ENCODE data around the gene ZDHHC6.
"Not testable (repeated sequence)": the region's sequence is repeated elsewhere in the genome, so short reads cannot be mapped to it uniquely, and the experiment has no call there.

Gene ZDHHC6

DNA sequence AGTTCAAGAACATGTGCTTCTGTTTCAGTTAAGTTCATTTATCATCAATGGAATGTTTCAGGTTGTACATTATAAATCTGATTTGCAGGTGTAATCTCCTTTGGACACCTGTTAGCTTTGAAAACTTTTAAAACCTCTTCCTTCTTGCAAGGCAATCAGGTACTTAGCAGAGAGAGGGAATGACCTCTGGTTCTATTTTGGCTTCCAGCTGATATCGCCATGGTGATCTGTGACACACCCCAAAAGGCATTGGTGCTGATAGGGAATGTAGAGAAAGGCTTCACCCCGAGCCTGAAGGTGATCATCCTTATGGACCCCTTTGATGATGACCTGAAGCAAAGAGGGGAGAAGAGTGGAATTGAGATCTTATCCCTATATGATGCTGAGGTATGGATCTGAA is 37.4 kb downstream of the ZDHHC6 start:
- TF ChIP-seq, protein P1, sequence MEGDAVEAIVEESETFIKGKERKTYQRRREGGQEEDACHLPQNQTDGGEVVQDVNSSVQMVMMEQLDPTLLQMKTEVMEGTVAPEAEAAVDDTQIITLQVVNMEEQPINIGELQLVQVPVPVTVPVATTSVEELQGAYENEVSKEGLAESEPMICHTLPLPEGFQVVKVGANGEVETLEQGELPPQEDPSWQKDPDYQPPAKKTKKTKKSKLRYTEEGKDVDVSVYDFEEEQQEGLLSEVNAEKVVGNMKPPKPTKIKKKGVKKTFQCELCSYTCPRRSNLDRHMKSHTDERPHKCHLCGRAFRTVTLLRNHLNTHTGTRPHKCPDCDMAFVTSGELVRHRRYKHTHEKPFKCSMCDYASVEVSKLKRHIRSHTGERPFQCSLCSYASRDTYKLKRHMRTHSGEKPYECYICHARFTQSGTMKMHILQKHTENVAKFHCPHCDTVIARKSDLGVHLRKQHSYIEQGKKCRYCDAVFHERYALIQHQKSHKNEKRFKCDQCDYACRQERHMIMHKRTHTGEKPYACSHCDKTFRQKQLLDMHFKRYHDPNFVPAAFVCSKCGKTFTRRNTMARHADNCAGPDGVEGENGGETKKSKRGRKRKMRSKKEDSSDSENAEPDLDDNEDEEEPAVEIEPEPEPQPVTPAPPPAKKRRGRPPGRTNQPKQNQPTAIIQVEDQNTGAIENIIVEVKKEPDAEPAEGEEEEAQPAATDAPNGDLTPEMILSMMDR (IDR thresholded peaks at IDR 0.05; ENCODE audit: insufficient read depth, low read depth, low read length, missing control alignments) = no peak
- H3K4me3 ChIP-seq (ENCODE audit: low read length) = no peak overlapping the region
- no peak for DNase-seq (ENCODE audit: low read depth)

DNA sequence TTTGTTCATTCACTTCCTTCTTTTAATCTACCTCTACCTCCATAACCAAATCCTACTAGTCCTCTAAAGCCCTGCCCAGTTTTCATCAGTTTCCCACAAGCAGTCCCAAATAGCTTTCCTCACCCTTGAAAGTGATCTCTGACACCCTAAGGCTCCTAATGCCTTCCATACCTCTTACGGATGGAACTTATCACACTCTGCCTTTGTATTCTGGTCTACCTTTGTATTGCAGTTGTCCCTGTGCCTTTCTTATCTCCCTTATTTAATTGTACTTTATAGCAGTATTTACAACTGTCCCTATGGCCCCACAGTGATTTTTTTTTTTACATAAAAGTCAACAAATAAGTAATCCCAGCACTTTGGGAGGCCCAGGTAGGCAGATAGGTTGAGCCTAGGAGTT is 39.0 kb downstream of the ZDHHC6 start:
- TF ChIP-seq, protein P1 (IDR thresholded peaks at IDR 0.05; ENCODE audit: insufficient read depth, low read depth, low read length, missing control alignments) = no peak
- DNase-seq (ENCODE audit: low read depth) = no peak
- no peak overlapping the region for H3K4me3 ChIP-seq (ENCODE audit: low read length)

DNA sequence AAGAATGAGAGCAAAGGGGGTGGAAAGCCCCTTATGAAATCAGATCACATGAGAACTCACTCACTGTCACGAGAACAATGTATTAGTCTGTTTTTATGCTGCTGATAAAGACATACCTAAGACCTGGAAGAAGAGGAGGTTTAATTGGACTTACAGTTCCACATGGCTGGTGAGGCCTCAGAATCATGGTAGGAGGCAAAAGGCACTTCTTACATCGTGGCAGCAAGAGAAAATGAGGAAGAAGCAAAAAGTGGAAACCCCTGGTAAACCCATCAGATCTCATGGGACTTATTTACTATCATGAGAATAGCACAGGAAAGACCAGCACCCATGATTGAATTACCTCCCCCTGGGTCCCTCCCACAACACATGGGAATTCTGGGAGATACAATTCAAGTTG is 39.9 kb downstream of the ZDHHC6 start:
- not testable (repeated sequence) for DNase-seq (ENCODE audit: low read depth); H3K4me3 ChIP-seq (ENCODE audit: low read length)

DNA sequence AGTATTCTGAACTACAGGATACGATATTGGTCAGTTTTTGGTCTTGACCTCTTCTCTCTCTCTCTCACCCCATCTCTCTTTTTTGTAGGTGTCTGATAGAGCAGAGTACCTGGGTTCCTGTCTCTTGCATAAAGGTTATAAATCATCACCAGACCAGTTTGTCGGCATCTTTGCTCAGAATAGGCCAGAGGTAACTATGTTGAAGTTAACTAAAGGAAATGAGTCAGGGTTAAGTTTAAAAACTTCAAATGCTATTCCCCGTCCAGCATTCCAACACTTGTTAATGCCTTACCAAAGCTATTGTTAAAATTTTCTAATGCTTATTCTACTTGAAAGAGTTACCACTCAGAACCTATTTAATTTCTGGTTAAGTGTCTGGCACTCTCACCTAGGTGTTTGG is 42.1 kb downstream of the ZDHHC6 start:
- H3K4me3 ChIP-seq (ENCODE audit: low read length) = no peak overlapping the region
- TF ChIP-seq, protein P1 (IDR thresholded peaks at IDR 0.05; ENCODE audit: insufficient read depth, low read depth, low read length, missing control alignments) = no peak
- DNase-seq (ENCODE audit: low read depth) = peak; percentile 80

DNA sequence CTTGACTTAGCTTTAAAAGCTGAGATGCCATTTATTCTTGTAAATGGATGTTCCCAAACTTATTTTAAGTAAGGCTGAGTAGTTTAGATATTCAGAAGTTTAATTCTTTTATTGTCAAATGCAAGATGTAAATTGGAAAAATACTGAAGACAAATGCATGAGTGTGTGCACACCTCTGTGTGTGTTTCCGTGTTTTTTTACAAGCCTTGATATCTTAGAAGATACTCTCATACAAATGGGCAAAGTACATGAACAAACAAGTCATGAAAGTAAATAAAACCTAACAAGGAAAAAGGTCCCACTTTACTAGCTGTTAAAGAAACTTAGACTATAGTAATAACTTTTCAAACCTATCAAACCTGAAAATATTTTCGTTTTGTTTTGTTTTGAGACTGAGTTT is 43.8 kb downstream of the ZDHHC6 start:
- H3K4me3 ChIP-seq (ENCODE audit: low read length) = no peak overlapping the region
- DNase-seq (ENCODE audit: low read depth) = no peak
- TF ChIP-seq, protein P1 (IDR thresholded peaks at IDR 0.05; ENCODE audit: insufficient read depth, low read depth, low read length, missing control alignments) = no peak

DNA sequence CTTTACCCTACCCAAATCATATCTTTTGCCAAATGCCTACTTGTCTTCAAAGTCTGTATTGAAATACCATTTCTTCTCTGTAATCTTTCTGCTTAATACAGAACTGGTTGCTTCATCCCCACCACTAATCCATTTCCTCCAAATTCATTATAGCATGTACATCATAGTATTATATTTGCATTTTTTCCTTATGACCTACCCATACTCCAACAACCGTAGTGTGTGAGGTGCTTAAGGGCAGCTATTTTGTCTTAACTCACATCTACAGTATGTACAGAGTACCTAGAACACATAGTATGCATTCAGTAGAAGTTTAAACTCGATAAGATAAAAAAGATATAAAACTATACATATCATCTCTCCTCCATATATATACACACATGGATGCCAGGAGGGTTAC is 49.1 kb downstream of the ZDHHC6 start:
- no peak for DNase-seq (ENCODE audit: low read depth)
- TF ChIP-seq, protein P1 (IDR thresholded peaks at IDR 0.05; ENCODE audit: insufficient read depth, low read depth, low read length, missing control alignments) = no peak
- H3K4me3 ChIP-seq (ENCODE audit: low read length) = no peak overlapping the region

DNA sequence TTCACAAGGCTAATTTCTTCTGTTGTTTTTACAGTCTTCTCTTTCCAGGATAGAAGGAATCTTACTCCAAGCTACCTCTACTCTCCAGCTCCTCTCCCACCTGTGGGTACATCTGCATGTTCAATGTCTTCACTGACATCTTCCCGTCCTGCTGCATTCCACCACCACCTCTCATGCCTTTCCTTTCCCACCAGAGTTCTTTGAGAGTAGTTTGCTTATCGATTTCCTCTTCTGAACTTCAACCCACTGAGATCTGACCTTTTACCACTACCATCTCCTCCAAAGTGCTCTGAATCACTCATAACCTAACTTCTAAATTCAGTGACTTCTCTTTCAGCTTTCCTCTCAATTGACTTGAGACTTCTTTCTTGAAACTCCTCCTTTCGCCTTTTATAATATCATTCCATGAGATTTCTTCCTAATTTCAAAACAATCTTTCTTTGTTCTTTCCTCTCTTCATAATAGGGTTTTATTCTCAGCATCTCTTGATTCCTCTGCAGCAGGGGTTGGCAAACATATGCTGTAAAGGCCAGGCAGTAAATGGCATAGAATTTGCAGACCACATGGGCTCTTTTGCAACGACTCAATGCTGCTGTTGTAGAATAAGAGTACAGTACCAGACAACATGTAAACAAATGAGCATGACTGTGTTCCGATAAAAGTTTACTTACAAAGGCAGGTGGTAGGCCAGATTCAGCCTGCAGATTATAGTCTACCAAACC is 50.7 kb downstream of the ZDHHC6 start:
- H3K4me3 ChIP-seq (ENCODE audit: low read length) = no peak overlapping the region
- no peak for DNase-seq (ENCODE audit: low read depth)
- TF ChIP-seq, protein P1 (IDR thresholded peaks at IDR 0.05; ENCODE audit: insufficient read depth, low read depth, low read length, missing control alignments) = no peak

Measured in epithelial cell of esophagus (primary cell).